Skeletal muscle tissue (tissue), 4 donors: ENCODE measurements around the gene PXDN. TPM values are rescaled to one million over a fixed set of nuclear protein-coding genes. Genes with fewer than 3 reads are reported as not detected.
A peak's percentile ranks its signal among the peaks of the same experiment; 100 is the strongest.

ENCODE experiments used
- H3K27ac ChIP-seq: one replicate; pipeline ENCODE4 v1.7.0; 2013; ENCODE audit warnings: mild to moderate bottlenecking, low read depth, low read length, inconsistent platforms
- H3K27me3 ChIP-seq, 3 donors: one replicate each; pipeline ENCODE4 v1.7.0; 2013; ENCODE audit warnings: low read length in 3 of 3; ENCODE audit not compliant: control insufficient read depth in 3 of 3, insufficient read depth in 3 of 3
- H3K36me3 ChIP-seq, 3 donors: one replicate each; pipeline ENCODE4 v1.7.0; 2013; ENCODE audit warnings: low read length in 3 of 3; ENCODE audit not compliant: control insufficient read depth in 3 of 3, insufficient read depth in 3 of 3
- H3K4me1 ChIP-seq, 3 donors: one replicate each; pipeline ENCODE4 v1.7.0; 2013; ENCODE audit warnings: low read length in 3 of 3, mild to moderate bottlenecking in 3 of 3; ENCODE audit not compliant: control insufficient read depth in 3 of 3, insufficient read depth in 3 of 3
- H3K4me3 ChIP-seq, 3 donors: one replicate each; pipeline ENCODE4 v1.7.0; 2013; ENCODE audit warnings: low read length in 3 of 3
- H3K9ac ChIP-seq, 3 donors: one replicate each; pipeline ENCODE4 v1.7.0; 2013; ENCODE audit warnings: low read length in 3 of 3, mild to moderate bottlenecking in 3 of 3, moderate library complexity in 2 of 3, low read depth in 1 of 3
- H3K9me3 ChIP-seq, 3 donors: one replicate each; pipeline ENCODE4 v1.7.0; 2013; ENCODE audit warnings: low read length in 3 of 3; ENCODE audit not compliant: control insufficient read depth in 3 of 3
- total RNA-seq: library from RNA; depleted of rRNA; stranded (reverse); fragments of >200 nt; gene quantifications from one replicate; pipeline ENCODE4 v1.2.3, GENCODE V29; 2014
- donor health status: Osteomylitis.

PXDN gene
- total RNA-seq, 1 donor from 2014 or later: 106 TPM

DNA sequence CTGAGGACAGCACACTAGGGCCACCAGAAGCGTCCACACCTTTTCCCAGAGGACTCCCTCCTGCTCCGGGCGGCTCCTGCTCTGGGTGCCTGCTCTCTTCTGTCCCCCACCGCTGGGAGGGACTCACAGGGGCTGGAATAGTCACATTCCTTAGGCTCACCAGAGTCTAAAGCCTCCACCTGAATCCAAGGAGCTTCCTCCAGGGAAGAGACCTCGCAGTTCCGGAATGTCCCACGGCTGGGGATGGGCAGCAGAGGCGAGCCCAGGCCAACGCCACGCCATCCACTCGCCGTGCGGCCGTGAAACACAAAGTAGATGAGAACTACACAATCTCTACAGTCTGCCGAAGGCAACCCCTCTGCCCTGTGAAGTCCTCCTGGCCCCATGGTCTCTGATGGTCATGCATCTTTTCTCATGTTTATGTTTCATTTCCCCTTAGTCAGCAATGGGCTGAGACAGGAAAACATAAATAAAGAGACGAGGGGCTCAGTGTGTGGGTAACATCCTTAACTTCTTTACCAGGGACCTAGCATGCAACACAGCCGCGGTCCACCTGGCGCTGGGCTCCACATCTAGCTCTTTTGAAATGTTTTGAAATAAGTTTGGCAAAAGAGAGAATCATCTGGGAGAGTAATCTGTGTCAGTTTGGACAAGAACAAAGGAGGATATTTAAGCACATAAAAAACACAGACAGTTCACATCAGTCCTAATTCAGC, 98.4 kb downstream of the PXDN start:
- H3K4me3 ChIP-seq: no peak overlapping the region
- H3K36me3 ChIP-seq: peaks cover 12 to 23% (median 16%) of the 10 kb centered on the region in 3 donors
- H3K9ac ChIP-seq: no peak overlapping the region
- H3K27ac ChIP-seq: no peak overlapping the region
- peaks cover 0 to 4% (median 0%) of the 10 kb centered on the region in 3 donors for H3K9me3 ChIP-seq
- peaks cover 0 to 13% (median 9%) of the 10 kb centered on the region in 3 donors for H3K27me3 ChIP-seq
- H3K4me1 ChIP-seq: no peaks in the 10 kb centered on the region

GRCh38 chr2:1644427-1644826, 99.9 kb downstream of the PXDN start:
- H3K9ac ChIP-seq: no peak overlapping the region
- H3K27me3 ChIP-seq: peaks cover 0 to 13% (median 9%) of the 10 kb centered on the region in 3 donors
- no peak overlapping the region for H3K4me3 ChIP-seq
- peaks cover 0 to 4% (median 0%) of the 10 kb centered on the region in 3 donors for H3K9me3 ChIP-seq
- H3K27ac ChIP-seq: no peak overlapping the region
- H3K4me1 ChIP-seq: no peaks in the 10 kb centered on the region
- H3K36me3 ChIP-seq: peaks cover 12 to 15% (median 13%) of the 10 kb centered on the region in 3 donors

- Histone ChIP-seq H3K9ac (peak overlapping the region in 1 of 3 donors; percentile 20), H3K9me3 (no peaks in the 10 kb centered on the region), H3K27me3 (peaks cover 0 to 13% (median 10%) of the 10 kb centered on the region in 3 donors), H3K4me3 (no peak overlapping the region), H3K36me3 (peaks cover 3 to 11% (median 8%) of the 10 kb centered on the region in 3 donors), H3K4me1 (no peaks in the 10 kb centered on the region), H3K27ac (no peak overlapping the region)
These were observed 101.2 kb downstream of the PXDN start for GRCh38 chr2:1642993-1643619.

DNA sequence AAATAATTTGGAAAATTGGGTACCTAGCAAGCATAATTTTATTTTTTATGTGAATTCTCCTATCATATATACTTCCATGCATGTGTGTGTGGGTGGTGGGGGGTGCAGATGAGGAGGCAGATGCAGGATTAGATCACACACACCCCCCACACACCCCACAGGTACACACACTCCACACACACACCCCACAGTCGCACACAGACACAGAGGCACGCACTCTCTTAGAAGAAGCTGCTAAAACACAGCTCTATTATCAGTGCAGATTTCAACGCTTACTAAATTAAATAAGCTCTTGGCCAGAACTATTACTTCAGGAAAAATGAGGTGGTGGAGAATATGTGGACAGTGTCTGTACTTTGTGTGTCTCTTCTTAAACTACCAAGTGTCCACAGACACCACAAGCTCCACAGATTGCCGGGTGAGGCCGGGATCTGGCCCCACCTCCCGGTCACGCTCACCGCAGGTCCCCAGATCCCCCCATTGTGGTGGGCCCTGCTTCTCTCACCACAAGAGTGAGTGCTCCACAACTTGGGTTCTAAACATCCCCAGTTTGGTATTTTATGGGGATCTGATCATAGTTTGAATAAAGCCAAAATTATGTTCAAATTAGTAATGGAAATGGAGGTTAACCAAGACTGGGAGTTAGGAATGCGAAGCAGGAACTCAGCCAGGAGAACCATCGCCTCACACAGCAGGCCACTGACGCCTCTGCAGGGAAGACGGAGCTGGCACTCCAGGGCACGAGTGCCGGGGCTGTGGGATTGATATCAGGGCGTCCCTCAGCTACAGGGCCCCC, 102.1 kb downstream of the PXDN start:
- Histone ChIP-seq H3K4me3 (no peak overlapping the region), H3K27me3 (peaks cover 0 to 13% (median 10%) of the 10 kb centered on the region in 3 donors), H3K27ac (no peak overlapping the region), H3K9ac (no peak overlapping the region), H3K36me3 (peaks cover 3 to 11% (median 8%) of the 10 kb centered on the region in 3 donors), H3K9me3 (no peaks in the 10 kb centered on the region), H3K4me1 (no peaks in the 10 kb centered on the region)

DNA sequence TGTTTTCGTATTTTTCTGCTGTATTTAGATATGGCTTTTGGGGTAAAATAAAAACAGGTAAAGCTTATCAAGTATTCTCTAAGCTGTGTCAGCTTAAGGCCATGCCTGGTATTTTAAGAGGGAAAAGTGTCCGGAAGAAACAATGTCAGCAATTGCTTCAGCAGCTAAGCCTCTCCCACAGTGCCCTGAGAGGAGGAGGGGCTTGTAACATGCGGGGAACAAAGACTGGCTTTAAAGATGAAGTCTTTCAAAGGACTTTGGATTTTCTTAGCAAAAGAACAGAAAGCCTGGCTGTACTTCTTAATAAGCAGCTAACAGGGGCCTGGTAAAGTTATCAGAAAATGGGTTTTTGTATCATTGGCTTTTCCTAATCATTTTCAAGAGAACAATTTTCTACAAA, 102.8 kb downstream of the PXDN start:
- Histone ChIP-seq H3K4me3 (no peak overlapping the region), H3K27ac (no peak overlapping the region), H3K9ac (no peak overlapping the region), H3K4me1 (no peaks in the 10 kb centered on the region), H3K36me3 (peaks cover 3 to 13% (median 11%) of the 10 kb centered on the region in 3 donors), H3K27me3 (peaks cover 0 to 13% (median 10%) of the 10 kb centered on the region in 3 donors), H3K9me3 (no peaks in the 10 kb centered on the region)

- Histone ChIP-seq H3K27me3 (peaks cover 0 to 16% (median 10%) of the 10 kb centered on the region in 3 donors), H3K27ac (no peak overlapping the region), H3K4me3 (no peak overlapping the region), H3K36me3 (peaks cover 3 to 16% (median 15%) of the 10 kb centered on the region in 3 donors), H3K4me1 (no peaks in the 10 kb centered on the region), H3K9me3 (no peaks in the 10 kb centered on the region), H3K9ac (no peak overlapping the region)
These were observed 103.8 kb downstream of the PXDN start for GRCh38 chr2:1640301-1641135.

DNA sequence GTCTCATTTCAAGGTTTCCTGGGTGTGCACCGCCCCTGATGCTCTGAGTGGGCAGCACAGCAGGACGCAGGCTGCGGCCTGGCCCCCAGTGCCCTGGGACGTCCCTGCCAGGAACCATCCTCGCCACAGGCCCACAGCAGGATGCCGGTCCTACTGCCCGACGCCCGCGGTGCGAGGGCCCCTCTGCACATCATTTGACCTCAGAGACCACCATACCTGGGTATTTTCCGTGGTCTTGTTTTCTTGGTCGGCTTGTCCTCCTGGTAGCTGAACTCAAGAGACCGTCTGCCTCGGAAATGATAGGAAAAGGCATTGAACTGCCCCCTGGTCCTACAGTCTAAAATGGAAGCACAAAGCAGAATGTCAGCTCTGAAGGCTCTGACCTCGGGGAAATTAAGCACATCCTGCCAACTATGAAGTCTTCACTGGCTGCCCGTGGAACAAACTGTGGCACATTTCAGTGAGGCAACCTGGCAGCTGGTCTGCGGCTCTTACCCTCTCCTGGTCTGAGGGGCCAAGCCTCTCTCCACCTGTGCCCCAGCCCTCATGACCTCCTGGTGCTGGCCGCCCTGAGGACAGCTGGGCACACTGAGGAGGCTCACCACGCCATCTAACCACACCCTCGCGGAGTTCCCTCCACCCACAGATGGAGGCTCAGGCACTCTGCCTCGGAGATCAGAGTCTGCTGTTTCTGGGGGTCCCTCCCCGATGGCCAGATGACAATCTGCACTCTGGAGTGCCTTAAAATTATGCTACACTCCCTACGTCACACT, 105.0 kb downstream of the PXDN start:
- peaks cover 3 to 25% (median 19%) of the 10 kb centered on the region in 3 donors for H3K36me3 ChIP-seq
- H3K4me3 ChIP-seq: no peak overlapping the region
- no peaks in the 10 kb centered on the region for H3K4me1 ChIP-seq
- no peak overlapping the region for H3K27ac ChIP-seq
- H3K9me3 ChIP-seq: no peaks in the 10 kb centered on the region
- H3K9ac ChIP-seq: no peak overlapping the region
- peaks cover 0 to 19% (median 13%) of the 10 kb centered on the region in 3 donors for H3K27me3 ChIP-seq

DNA sequence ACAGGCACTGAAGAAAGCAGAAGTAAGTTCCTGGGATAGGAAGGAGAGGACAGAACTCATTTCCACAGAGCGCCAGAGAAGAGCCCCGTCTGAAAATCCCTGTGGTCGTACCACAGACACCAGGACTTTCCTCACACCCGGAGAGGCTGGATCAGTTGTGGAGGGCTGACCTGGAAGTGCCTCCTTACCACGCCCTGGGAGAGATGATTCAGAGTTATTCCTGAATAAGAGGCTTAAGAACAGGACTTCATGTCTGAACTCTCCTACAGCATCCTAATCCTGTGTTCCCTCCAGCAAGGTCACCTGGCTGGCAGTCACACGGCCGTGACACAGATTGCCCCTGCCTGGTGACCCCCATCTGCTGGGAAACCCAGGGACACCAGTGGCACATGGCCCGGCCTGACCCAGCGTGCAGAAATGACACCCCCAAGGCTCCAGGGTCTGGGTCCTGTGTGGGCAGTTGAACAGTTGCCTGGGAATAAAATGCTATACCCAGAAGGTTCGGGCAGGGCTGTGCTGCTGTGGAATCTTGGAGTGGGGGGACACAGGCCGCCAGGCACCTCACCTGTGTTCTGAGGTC, 105.9 kb downstream of the PXDN start:
- Histone ChIP-seq H3K4me1 (no peaks in the 10 kb centered on the region), H3K4me3 (no peak overlapping the region), H3K27ac (no peak overlapping the region), H3K9ac (no peak overlapping the region), H3K27me3 (peaks cover 0 to 16% (median 16%) of the 10 kb centered on the region in 3 donors), H3K9me3 (no peaks in the 10 kb centered on the region), H3K36me3 (peaks cover 2 to 26% (median 20%) of the 10 kb centered on the region in 3 donors)
